GM21526 (cell line): ENCODE data around the gene RABL6.

Experiments
- ATAC-seq: cut with Tn5 transposase; IDR thresholded peaks from one replicate; pipeline ENCODE4 v1.9.1; 2021; ENCODE audit warnings: moderate library complexity; ENCODE audit not compliant: unreplicated experiment, low FRiP score

RABL6 gene

DNA sequence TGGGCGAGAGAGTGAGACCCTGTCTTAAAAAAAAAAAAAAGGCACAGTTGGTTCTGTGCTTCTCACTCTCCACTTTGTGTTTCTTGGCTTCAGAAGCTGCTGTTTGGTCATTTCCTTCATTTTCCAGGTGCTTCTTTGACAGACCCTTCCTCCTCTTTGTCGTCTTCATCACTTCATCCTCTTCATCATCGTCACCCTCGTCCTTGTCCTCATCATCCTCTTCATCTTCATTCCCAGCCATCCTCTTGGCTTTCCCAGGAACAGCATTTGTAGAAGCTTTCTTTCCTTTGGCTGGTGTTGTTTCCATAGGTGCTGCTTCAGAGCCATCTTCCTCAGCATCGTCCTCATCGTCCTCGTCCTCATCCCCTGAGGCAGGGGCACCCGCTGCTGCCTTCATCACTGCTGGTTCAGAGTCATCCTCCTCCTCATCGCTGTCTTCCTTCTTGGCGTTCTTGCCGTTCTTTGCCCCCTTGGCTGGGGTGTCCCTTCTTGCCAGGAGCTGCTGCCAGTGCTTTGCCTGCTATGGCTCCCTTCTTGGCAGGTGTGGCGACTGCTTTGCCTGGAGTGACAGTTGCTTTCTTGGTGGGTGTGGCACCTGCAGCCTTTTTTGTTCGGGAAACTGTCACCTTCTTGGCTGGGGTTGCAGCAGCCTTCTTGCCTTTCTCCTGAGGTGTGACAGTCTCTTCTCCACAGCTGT lies 7.1 kb downstream of the RABL6 start:
- ATAC-seq = no peak

DNA sequence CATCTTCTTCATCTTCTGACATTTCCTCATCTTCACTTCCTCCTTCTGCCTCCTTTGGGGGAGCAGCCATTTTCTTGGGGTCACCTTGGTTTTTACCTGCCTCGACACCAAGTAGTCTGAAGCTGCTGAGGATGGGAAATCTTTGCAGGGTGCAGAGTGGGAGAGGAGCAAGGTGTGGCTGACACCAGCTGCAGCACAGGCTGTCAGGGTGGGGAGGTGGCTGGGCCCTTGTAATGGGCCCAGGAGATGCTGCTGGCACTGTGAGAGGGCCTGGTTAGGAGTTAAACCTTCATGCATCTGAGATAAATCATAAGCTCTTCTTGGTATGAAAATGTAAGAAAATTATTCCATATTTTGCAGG lies 7.7 kb downstream of the RABL6 start:
- ATAC-seq = no peak

DNA sequence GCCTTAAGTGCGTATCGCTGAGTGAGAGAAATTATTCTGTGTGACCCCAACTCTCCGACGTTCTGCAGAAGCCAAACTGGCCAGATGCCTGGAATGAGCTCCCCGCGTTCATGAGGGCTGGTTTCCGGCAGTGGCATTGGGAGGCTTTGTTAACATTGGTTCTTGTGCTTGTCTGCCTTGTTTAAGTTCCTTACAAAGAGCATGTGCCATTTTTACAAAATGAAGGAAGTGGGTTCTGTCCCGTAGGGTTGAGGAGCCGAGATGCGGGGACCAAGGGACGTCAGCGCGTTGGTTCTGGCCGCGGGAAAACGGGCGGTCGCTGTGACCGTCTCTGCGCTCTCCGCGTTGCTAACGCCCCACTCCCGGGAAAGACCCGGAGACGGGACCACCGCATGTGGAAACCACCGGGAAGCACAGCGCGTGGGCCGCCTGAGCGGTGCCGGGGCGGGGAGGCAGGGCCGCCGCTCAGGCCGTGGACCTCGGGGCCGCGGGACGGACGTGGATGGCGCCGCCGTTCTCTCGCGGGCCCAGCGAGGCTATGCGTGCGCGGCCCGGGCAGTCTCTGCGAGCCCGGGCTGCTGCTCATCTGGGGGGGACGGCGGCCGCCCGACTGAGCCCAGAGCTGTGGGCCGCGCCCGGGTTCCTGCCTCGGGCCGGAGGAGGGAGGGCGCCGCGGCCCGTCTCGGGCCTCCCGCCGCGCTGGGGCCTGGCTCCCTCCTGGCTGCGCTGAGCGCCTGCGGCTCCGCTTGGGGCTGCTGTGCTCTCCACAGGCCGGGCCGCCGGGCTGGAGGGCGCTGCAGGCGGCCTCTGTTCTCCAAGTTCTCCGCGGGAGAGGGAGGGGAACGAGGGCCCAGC lies 13.4 kb downstream of the RABL6 start:
- no peak for ATAC-seq

DNA sequence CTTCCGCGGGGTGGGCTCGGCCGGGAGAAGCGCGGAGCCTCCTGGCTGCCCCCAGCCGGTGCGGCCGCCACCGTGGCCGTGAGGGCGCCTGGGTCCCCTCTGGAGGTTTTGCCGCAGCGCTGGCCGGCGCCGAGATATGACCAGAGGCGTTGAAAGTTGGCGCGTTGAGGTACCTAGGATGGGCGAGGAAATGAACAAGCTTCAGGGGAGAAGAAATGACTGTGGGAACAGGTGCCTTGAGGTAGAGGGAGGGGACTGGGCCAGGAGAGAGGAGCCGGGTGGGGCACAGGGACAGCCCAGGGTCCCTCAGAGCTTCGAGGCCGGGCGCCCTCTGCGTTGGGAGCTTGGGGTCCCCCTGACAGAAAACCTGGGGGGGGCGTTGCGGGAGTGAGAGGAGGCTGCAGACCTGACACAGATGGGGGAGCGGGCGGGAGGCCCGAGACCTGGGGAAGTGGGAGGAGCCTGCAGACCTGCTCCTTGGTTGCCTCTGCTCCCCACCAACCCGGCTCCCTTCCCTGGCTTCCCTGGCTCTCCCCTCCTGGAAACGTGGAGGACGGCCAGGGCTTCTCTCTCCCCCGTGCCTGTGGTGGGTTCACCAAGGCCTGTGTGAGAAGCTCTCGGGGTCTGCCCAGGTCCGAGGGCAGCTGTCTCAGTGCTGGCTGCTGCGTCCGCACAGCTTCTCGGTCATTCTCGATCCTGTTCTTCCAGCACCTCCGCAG lies 14.2 kb downstream of the RABL6 start:
- ATAC-seq = no peak

DNA sequence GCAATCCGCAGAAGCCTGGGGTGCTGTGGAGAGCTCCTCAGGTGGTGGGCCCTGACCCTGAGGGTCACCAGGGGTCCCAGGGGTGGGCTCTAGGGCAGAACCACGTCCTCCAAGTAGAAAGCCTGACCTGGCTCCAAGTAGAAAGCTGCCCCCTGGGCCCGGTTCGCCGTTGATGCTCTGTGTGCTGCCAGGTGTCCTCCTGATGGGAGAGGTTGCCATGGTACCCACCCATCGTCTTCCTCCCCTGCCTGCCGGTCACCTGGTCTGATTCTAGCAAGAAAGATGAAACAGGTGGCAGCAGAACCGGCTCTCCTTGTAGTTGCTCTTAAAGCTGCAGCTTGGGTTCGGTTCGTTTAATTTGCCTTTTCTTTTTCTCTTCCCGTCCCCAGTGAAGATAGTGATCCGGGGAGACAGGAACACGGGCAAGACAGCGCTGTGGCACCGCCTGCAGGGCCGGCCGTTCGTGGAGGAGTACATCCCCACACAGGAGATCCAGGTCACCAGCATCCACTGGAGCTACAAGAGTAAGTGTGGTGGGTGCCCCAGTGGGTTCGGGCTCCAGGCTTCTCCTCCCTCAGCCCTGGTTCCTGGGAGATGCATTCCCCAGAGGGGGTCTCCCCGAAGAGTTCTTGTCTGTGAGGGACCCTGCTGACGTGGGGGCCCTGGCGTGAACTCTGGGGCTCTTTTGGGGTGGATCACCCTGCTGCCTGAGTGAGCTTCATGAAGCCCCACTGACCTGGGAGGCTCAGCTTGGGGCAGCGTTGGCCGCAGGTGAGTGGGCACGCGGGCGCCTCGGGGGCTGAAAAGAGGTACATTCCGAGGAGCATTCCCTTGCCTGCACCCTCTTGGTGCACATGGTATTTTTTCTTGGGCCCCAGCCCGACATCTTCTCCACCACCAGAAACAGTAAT lies 15.6 kb downstream of the RABL6 start:
- no peak for ATAC-seq

DNA sequence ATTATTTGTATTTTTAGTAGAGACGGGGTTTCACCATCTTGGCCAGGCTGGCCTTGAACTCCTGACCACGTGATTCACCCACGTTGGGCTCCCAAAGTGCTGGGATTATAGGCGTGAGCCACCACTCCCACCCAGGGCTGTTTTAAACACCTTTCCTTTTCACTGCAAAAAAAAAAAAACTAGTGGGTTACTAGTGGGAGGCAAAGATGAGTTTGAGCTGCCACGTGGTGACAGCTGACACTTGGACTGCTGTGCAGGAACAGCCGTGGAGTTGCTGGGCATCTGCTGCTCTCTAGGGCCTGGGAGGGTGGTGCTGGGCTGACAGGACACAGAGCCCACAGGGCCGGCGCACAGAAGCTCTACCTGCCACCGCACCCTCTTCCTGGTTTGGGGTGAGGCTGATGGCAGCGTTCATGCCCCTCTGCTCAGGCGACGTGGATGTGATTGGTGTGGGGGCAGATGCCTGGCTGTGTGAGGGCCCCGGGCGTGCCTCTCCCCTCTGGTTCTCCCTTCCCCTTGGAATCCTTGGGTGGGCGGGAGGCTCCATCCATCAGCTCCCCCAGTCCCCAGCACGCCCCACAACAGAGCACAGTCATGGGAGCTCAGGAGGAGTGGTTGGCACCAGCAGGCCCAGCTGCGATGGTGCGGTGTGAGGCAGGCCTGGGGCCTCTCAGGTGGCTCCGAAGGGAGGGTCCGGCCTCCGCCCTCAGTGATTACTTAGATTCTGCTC lies 16.9 kb downstream of the RABL6 start:
- ATAC-seq = no peak

DNA sequence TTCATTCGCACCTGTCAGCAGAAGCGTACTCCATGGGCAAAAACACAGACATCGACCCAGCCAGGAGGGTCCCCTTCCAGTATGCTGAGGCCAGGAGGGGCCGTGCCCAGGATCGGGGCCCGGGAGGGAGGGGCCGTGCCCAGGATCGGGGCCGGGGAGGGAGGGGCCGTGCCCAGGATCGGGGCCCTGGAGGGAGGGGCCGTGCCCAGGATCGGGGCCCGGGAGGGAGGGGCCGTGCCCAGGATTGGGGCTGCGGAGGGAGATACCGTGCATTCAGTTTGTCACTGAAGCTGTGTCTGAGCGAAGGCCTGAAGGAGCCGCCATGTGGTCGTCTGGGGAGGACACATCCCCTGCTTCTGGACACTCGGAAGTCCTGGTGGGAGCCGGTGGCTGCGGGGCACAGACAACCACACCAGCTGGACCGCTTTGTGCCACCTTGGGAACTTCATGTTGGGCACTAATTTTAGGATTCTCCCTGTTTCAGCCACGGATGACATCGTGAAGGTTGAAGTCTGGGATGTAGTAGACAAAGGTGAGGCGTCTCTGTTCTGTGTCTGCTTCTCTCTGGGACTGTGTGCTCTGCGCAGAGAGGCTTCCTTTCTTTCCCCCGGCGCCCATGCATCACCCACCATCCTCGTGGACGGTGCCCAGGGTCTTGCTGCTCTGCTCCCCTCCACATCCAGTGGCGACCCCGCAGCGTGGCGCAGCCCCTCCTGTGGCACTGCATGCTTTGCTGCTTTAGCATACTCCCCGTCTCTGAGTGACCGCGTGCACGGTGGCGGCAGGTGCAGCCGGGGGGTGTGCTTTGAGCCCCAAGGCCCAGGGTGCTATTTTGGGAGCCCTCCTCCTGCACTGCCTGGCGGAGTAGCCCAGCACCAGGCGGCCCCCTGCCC lies 17.8 kb downstream of the RABL6 start:
- no peak for ATAC-seq

DNA sequence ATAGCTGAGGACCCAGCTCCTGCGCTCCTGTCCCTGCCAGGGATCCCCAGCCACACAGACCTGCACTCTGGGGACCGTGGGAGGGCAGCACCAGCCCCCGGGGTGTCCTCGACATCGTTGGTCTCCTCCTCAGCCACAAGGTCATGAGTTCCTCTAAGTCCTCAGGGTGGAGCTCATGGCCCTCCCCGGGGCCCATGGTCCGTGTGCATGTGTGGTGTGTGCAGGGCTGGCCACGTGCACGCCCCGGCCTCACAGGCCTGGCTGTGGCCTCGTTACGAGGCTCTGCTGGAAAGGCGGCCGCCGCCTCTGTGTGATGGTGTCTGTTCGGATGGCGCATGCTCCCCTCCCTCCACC lies 18.4 kb downstream of the RABL6 start:
- ATAC-seq = no peak

DNA sequence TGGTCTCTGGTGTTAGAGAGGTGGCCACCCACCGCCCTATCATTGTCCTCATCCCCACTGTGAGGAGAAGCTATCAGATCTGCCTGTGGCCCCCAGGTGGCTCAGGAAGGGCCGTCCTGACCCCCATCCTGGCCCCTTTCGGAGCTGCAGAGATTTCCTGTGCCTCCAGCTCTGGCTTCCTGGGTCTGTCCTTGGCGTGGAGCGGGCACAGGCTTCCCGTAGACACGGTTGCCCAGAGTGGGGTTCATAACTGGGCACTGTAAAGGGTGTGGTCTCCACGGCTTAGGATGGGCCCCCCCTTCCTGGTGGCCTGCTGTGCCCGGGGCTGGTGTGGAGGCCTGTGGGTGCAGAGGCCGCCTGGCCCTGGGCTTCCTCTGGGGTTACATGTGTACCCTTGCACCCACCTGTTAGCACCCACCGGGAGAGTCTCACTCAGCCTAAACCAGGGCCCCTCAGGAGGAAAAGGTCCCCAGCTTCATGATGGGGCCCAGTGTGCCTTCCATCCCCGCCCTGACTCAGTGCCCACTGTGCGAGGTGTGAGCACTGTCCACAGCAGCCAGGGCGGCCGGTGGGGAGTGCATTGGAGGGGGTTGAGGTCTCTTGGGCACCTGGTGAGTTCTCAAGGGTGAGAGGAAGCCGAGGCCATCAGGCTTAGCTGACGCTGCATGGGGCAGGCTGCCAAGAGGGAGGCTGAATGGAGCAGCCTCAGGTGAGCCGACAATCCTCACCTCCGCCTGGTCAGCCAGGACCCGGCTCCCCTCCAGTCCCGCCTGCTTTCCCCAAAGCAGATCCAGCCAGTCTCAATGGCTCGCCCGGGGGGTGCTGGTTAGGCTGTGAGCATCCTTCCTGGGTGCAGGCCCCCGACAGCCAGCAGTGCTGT lies 19.2 kb downstream of the RABL6 start:
- no peak for ATAC-seq

DNA sequence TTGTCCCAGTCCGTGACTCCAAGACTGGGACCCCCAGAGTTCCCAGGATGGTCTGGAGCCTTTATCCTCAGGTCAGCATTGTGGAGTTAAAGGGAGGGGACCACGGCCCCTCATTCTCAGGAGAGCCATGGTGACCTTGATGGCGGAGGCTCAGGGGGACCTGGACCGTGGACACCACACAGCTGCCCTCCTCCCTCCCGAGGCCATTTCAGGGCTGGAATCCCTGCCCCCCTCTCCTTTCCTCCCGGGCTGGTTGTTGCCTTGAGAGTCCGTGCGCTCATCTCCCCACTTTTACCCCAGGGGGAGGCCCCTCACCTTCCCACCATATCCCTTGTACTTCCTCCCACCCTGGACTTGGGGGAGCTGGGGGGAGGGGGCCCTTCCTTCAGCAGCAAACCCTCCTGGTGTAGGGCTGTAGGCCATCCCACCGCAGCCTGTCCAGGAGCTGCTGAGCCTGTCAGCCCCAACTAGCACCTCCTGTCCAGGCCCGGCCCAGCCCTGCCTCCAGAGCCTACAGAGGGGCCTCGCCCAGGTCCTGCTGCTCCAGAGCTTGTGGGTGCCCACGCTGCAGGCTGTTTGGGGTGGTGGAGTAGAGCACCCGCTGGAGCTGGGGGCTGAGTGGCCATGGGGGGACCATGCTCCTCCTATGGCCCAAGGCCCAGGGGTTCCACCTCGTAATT lies 20.2 kb downstream of the RABL6 start:
- no peak for ATAC-seq

DNA sequence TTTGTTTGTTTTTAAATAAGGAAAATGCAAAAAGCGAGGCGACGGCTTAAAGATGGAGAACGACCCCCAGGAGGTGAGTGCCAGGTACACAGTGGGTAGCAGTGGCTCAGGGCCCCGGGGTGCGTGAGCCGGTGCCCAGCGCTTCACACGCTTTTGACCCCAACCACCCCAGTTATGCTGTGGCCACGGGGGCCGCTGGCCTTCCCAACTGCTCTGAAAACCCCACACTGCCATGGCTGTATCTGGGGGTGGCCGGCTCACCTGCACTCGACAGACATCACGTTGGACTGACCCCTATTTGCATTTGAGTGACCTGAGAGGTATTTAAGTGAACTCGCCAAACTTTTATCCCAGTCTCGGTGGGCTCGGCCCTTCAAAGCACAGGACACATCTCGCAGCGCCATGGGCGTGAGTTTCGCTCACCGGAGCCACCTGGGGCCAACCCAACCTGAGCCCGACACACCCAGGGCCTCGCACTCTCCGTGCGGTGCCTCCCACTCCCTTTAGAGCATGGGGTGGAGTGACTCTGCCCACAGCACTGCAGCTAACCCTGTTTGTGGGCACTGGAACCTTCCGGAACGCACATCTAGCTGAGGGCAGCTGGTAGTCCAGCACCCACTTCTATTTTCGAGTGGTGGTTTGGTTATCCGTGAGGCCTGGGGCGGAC lies 20.9 kb downstream of the RABL6 start:
- ATAC-seq = no peak

DNA sequence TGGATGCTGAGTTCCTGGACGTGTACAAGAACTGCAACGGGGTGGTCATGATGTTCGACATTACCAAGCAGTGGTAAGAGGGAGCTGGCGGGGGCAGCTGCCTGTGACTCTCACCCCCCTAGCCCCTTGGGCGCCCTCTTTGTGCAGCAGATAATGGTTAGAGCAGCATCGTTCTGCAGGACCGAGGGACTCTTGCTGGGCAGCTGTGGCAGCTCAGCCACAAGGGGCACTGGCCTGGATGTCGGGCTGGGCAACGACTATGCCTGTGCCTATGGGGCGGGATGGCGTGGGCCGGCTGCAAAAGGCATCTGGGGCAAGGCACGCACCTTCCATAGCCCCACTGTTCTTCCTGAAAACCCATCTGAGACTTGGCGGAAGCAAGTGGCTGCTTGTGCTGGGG lies 21.7 kb downstream of the RABL6 start:
- no peak for ATAC-seq

DNA sequence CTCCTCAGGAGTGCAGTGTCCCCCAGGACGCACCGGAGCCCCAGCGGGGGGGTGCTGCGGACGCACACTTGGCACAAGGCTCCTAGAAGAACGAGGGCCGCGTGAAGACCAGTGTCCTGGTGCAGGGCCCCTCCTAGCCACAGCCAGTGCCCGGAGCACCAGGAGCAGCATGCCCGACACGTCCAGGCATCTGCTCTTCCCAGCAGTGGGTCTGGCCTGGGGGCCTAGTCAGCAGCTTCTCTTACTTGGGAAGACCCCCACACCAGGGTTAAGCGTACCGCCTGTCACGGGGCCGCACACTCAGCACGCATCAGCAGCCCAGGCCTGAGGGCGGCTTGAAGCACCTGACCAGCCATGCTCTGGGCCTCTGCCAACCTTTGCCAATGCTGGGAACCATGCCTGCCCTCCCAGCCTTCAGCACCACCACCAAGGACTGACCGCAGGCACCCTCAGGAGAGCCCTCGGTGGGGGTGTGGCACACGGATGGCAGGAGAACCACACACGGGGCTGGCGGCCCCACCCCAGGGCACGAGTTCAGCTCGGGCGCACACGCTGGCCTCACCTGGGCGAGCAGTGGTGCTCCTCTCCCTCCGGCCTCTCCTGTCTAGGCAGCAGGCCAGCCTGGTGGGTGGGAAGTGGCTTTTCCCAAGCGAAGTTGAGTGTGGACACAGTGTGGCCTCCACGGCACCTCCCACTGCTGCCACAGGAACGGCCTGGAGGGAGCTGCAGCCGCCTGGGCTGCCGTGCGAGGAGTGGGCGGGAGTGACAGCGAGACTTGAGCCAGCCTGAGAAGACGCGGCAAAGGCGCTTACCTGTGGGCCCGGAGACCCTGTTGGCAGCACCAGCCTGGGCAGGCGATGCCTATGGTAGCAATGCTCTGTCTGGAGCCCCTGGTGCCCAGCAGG lies 22.5 kb downstream of the RABL6 start:
- ATAC-seq = no peak

DNA sequence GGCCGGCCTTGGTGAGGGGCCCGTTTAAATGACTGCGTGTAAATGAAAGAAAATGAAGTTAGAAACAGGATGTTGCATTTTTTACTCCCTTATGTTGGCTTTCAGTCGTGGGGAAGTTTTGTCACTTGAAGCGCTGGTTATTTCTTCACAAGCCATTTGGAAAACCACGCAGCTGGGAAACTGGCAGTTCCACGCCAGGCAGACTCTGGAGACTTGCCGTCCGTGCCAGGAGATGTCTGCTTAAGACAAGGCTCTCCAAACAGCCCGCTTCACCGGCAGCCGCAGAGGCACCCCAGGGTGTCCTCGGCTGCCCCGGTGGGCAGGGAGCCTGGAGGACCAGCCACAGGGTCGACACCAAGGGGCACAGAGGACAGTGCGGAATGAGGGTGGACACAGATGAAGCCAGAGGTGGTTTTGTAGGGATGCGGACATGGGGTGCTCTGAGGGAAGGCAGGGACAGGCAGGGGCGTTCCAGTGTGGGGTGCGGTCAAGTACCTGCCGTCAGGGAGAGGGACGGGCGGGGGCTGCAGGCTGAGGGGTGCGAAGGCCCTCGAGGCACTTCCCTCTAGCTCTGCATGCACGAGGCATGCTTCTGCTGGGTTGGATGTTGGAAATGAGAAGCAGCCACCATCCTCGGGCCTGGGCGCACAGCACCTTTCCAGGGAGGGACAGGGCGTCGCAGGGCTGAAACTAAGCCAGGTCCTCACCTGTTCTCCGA lies 23.4 kb downstream of the RABL6 start:
- no peak for ATAC-seq

DNA sequence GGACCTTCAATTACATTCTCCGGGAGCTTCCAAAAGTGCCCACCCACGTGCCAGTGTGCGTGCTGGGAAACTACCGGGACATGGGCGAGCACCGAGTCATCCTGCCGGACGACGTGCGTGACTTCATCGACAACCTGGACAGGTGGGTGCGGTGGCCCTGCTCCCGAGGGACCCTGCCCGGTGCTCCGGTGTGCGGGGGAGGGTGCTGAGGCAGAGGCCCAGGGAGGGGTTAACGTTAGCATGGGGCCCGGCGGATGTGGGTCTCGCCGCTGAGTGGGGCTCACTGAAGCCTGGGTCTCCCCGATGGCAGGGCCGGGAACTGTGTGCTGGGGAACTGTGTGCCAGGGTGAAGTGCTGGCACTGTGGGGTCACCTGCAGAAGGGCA lies 24.0 kb downstream of the RABL6 start:
- ATAC-seq = no peak
